HepG2 (cell line): ENCODE results near the gene GMEB2. TPM values are rescaled to one million over a fixed set of nuclear protein-coding genes. Genes with fewer than 3 reads are reported as not detected.
A peak's percentile ranks its signal among the peaks of the same experiment; 100 is the strongest.

Experiments used
- AGO1 ChIP-seq: fragments of 200-400 bp; formaldehyde crosslinking; IDR thresholded peaks from 2 replicates; pipeline ENCODE4 v1.6.1; 2017; ENCODE audit warnings: mild to moderate bottlenecking, low read depth, low read length, moderate library complexity; ENCODE audit not compliant: poor library complexity, severe bottlenecking
- AGO2 ChIP-seq: fragments of 200-400 bp; formaldehyde crosslinking; optimal IDR thresholded peaks from 2 replicates; pipeline ENCODE3; 2017; ENCODE audit warnings: mild to moderate bottlenecking, low read depth, low read length, moderate library complexity
- BCL6 ChIP-seq: IDR thresholded peaks from 2 replicates; pipeline ENCODE4 v1.6.1; 2016; ENCODE audit warnings: missing genetic modification reagents, missing compliant biosample characterization
- HNF4A ChIP-seq: sonication (generic); formaldehyde crosslinking; IDR thresholded peaks from 2 replicates; pipeline ENCODE4 v1.4.0; 2020; ENCODE audit warnings: missing genetic modification reagents
- NFYC ChIP-seq: IDR thresholded peaks from 2 replicates; pipeline ENCODE4 v1.6.1; 2016; ENCODE audit warnings: missing genetic modification reagents, missing compliant biosample characterization
- NPAS2 ChIP-seq: sonication (generic); formaldehyde crosslinking; IDR thresholded peaks from 2 replicates; pipeline ENCODE4 v1.8.0; 2022; ENCODE audit warnings: mild to moderate bottlenecking, missing genetic modification reagents, borderline replicate concordance
- ONECUT2 ChIP-seq: sonication (generic); formaldehyde crosslinking; IDR thresholded peaks from 2 replicates; pipeline ENCODE4 v1.4.0; 2020; ENCODE audit warnings: missing genetic modification reagents
- REPIN1 ChIP-seq: sonication (generic); formaldehyde crosslinking; IDR thresholded peaks from 2 replicates; pipeline ENCODE4 v1.8.0; 2022; ENCODE audit warnings: missing genetic modification reagents, low read depth, mild to moderate bottlenecking, borderline replicate concordance
- U2AF2 ChIP-seq: fragments of 200-400 bp; formaldehyde crosslinking; IDR thresholded peaks from 2 replicates; pipeline ENCODE4 v1.6.1; 2017; ENCODE audit warnings: low read depth, mild to moderate bottlenecking, low read length
- ZFP62 ChIP-seq: sonication (generic); formaldehyde crosslinking; IDR thresholded peaks from 2 replicates; pipeline ENCODE4 v1.4.0; 2020; ENCODE audit warnings: missing genetic modification reagents
- ZNF207 ChIP-seq: fragments of 450-650 bp; IDR thresholded peaks from 2 replicates; pipeline ENCODE4 v1.6.1; 2016; ENCODE audit warnings: antibody characterized with exemption, borderline replicate concordance
- ZNF232 ChIP-seq: sonication (generic); formaldehyde crosslinking; IDR thresholded peaks from 2 replicates; pipeline ENCODE4 v1.4.0; 2020; ENCODE audit warnings: missing genetic modification reagents, borderline replicate concordance
- ZNF260 ChIP-seq: sonication (generic); formaldehyde crosslinking; IDR thresholded peaks from 2 replicates; pipeline ENCODE4 v1.4.0; 2020; ENCODE audit warnings: missing genetic modification reagents, low read depth, mild to moderate bottlenecking, borderline replicate concordance
- ZNF282 ChIP-seq: fragments of 450-650 bp; IDR thresholded peaks from 2 replicates; pipeline ENCODE4 v1.6.1; 2018; ENCODE audit not compliant: partially characterized antibody
- ZNF292 ChIP-seq: sonication (generic); formaldehyde crosslinking; IDR thresholded peaks from 2 replicates; pipeline ENCODE4 v1.8.1; 2022; ENCODE audit warnings: mild to moderate bottlenecking, low read depth, missing genetic modification reagents, borderline replicate concordance
- ZNF501 ChIP-seq: sonication (generic); formaldehyde crosslinking; IDR thresholded peaks from 2 replicates; pipeline ENCODE4 v1.5.1; 2020; ENCODE audit warnings: mild to moderate bottlenecking, moderate library complexity, missing genetic modification reagents
- ZNF619 ChIP-seq: sonication (generic); formaldehyde crosslinking; IDR thresholded peaks from 2 replicates; pipeline ENCODE4 v1.4.0; 2020; ENCODE audit warnings: mild to moderate bottlenecking, missing genetic modification reagents
- ZNF709 ChIP-seq: sonication (generic); formaldehyde crosslinking; IDR thresholded peaks from 2 replicates; pipeline ENCODE4 v1.5.0; 2020; ENCODE audit warnings: mild to moderate bottlenecking, missing genetic modification reagents
- ZNF788 ChIP-seq: sonication (generic); formaldehyde crosslinking; IDR thresholded peaks from 2 replicates; pipeline ENCODE4 v1.5.0; 2020; ENCODE audit warnings: mild to moderate bottlenecking, missing genetic modification reagents, borderline replicate concordance
- polyA plus RNA-seq, 8 experiments: library from polyadenylated mRNA; depleted of rRNA in 3 of 8; stranded (reverse) in 7 of 8; unstranded in 1 of 8; fragments of >200 nt; fragmentation: Illumina TruSeq in 4 of 8; extraction: Trizol in 4 of 8; gene quantifications; 2 replicates each; pipeline versions ENCODE4 v1.2.1 to v1.2.3, GENCODE V29; 2011 to 2016; ENCODE audit warnings: low read depth in 4 of 8, missing spikeins in 1 of 8, mixed read lengths in 1 of 8; ENCODE audit not compliant: insufficient read depth in 1 of 8
- total RNA-seq, 5 experiments: library from RNA; depleted of rRNA; stranded (reverse); fragments of >200 nt; fragmentation: Illumina TruSeq; extraction: Trizol; gene quantifications; 2 replicates each; pipeline ENCODE4 v1.2.3, GENCODE V29; 2016; ENCODE audit warnings: low read depth in 1 of 5
- TF ChIP-seq, protein P1 (sequence below): sonication (generic); formaldehyde crosslinking; IDR thresholded peaks from 2 replicates; pipeline ENCODE4 v1.4.0; 2020; ENCODE audit warnings: low read depth, mild to moderate bottlenecking, missing genetic modification reagents
- TF ChIP-seq, protein P2 (sequence below): sonication (generic); formaldehyde crosslinking; IDR thresholded peaks from 2 replicates; pipeline ENCODE4 v1.4.0; 2020; ENCODE audit warnings: mild to moderate bottlenecking, missing genetic modification reagents
- TF ChIP-seq, protein P3 (sequence below): sonication (generic); formaldehyde crosslinking; IDR thresholded peaks from 2 replicates; pipeline ENCODE4 v1.9.0; 2021; ENCODE audit warnings: missing genetic modification reagents, mild to moderate bottlenecking, borderline replicate concordance
- TF ChIP-seq, protein P4 (sequence below): sonication (generic); formaldehyde crosslinking; IDR thresholded peaks from 2 replicates; pipeline ENCODE4 v1.8.1; 2022; ENCODE audit warnings: mild to moderate bottlenecking, missing genetic modification reagents
- TF ChIP-seq, protein P5 (sequence below): IDR thresholded peaks from 2 replicates; pipeline ENCODE4 v1.6.1; 2016; ENCODE audit warnings: missing biosample characterization, missing genetic modification reagents, low read depth

Gene GMEB2
- total and polyA plus RNA-seq, 2 of the 13 experiments (the other 11 are each of a cell fraction or from before 2014, with no cell fraction given) = 10.6 to 12.4 TPM

DNA sequence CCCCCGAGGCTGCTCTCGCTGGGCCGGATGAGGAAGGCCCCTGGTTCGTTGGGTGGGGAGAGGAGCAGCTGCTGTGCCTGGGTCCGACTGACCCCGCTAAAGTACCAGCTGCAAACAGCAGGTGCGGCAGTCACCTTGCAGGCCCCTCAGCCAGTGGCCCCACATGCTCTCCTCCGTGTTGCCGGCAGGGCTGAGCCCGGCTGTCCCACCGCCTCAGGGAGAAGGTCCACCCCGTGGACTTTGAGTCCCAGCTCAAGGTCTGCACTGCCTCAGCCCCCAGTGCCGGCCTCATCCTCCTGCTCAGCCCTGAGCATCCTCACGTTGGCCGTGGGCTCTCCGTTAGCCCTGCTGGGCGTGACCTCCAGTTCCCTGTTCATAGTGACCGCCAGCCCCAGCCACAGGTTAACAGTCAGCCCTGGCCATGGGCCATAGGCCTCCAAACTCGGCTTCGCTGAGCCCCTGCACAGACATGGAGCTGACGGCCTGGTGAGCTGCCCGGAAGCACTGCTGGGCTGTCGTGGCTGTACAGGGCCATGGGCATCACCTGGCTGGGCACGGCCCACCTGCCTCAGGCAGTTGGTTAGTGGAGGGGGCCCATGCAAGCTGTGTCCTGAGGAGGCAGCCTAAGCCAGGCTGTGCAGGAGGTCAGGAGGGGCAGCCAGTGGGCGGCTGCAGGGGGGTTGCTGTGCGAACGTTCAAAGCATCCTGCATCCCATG, 82.5 kb downstream of the GMEB2 start (continued):
- TF ChIP-seq, protein P1, sequence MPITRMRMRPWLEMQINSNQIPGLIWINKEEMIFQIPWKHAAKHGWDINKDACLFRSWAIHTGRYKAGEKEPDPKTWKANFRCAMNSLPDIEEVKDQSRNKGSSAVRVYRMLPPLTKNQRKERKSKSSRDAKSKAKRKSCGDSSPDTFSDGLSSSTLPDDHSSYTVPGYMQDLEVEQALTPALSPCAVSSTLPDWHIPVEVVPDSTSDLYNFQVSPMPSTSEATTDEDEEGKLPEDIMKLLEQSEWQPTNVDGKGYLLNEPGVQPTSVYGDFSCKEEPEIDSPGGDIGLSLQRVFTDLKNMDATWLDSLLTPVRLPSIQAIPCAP (CRISPR knock-in tag) = no peak
- no peak for TF ChIP-seq AGO1
- TF ChIP-seq ZNF260 (CRISPR knock-in tag) = no peak
- TF ChIP-seq ZNF709 (CRISPR knock-in tag) = no peak
- TF ChIP-seq ZNF232 = no peak
- TF ChIP-seq ZNF788 (CRISPR knock-in tag) = no peak
- 0 out of 2 replicates have a peak, but pooled peaks have one; percentile 44 for TF ChIP-seq ZNF619
- no peak for TF ChIP-seq ZNF207
- TF ChIP-seq ZNF282 = no peak
- TF ChIP-seq NPAS2 (CRISPR knock-in tag) = no peak
- TF ChIP-seq, protein P2, sequence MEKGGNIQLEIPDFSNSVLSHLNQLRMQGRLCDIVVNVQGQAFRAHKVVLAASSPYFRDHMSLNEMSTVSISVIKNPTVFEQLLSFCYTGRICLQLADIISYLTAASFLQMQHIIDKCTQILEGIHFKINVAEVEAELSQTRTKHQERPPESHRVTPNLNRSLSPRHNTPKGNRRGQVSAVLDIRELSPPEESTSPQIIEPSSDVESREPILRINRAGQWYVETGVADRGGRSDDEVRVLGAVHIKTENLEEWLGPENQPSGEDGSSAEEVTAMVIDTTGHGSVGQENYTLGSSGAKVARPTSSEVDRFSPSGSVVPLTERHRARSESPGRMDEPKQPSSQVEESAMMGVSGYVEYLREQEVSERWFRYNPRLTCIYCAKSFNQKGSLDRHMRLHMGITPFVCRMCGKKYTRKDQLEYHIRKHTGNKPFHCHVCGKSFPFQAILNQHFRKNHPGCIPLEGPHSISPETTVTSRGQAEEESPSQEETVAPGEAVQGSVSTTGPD (CRISPR knock-in tag) = no peak
- TF ChIP-seq ONECUT2 = no peak
- TF ChIP-seq, protein P3, sequence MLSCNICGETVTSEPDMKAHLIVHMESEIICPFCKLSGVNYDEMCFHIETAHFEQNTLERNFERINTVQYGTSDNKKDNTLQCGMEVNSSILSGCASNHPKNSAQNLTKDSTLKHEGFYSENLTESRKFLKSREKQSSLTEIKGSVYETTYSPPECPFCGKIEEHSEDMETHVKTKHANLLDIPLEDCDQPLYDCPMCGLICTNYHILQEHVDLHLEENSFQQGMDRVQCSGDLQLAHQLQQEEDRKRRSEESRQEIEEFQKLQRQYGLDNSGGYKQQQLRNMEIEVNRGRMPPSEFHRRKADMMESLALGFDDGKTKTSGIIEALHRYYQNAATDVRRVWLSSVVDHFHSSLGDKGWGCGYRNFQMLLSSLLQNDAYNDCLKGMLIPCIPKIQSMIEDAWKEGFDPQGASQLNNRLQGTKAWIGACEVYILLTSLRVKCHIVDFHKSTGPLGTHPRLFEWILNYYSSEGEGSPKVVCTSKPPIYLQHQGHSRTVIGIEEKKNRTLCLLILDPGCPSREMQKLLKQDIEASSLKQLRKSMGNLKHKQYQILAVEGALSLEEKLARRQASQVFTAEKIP (CRISPR knock-in tag) = no peak
- TF ChIP-seq BCL6 (CRISPR knock-in tag) = no peak
- TF ChIP-seq HNF4A (CRISPR knock-in tag) = peak; percentile 96
- TF ChIP-seq ZFP62 (CRISPR knock-in tag) = no peak
- TF ChIP-seq, protein P4, sequence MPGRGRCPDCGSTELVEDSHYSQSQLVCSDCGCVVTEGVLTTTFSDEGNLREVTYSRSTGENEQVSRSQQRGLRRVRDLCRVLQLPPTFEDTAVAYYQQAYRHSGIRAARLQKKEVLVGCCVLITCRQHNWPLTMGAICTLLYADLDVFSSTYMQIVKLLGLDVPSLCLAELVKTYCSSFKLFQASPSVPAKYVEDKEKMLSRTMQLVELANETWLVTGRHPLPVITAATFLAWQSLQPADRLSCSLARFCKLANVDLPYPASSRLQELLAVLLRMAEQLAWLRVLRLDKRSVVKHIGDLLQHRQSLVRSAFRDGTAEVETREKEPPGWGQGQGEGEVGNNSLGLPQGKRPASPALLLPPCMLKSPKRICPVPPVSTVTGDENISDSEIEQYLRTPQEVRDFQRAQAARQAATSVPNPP = no peak
- no peak for TF ChIP-seq AGO2
- TF ChIP-seq, protein P5, sequence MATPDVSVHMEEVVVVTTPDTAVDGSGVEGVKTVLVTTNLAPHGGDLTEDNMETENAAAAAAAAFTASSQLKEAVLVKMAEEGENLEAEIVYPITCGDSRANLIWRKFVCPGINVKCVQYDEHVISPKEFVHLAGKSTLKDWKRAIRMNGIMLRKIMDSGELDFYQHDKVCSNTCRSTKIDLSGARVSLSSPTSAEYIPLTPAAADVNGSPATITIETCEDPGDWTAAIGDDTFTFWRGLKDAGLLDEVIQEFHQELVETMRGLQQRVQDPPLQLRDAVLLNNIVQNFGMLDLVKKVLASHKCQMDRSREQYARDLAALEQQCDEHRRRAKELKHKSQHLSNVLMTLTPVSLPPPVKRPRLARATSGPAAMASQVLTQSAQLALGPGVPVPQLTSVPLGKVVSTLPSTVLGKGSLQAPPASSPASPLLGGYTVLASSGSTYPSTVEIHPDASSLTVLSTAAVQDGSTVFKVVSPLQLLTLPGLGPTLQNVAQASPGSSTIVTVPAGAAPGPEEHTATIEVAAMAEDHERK (CRISPR knock-in tag) = no peak
- TF ChIP-seq ZNF292 (CRISPR knock-in tag) = no peak
- 0 out of 2 replicates have a peak, but pooled peaks have one; percentile 33 for TF ChIP-seq U2AF2
- TF ChIP-seq NFYC (CRISPR knock-in tag) = no peak
- TF ChIP-seq REPIN1 (CRISPR knock-in tag) = no peak
- peak; percentile 76 for TF ChIP-seq ZNF501 (CRISPR knock-in tag)
